Measurements from ENCODE around the gene LYPD5. TPM values are rescaled to one million over a fixed set of nuclear protein-coding genes. Genes with fewer than 3 reads are reported as not detected.
"Not testable (repeated sequence)": the region's sequence is repeated elsewhere in the genome, so short reads cannot be mapped to it uniquely, and the experiment has no call there.

The LYPD5 gene
- total RNA-seq, 1 experiment from 2014 or later: 2.1 TPM

GRCh38 chr19:43806401-43806800 is 4.2 kb upstream of the LYPD5 start:
- not testable (repeated sequence) for DNase-seq (ENCODE audit: low read depth)

DNA sequence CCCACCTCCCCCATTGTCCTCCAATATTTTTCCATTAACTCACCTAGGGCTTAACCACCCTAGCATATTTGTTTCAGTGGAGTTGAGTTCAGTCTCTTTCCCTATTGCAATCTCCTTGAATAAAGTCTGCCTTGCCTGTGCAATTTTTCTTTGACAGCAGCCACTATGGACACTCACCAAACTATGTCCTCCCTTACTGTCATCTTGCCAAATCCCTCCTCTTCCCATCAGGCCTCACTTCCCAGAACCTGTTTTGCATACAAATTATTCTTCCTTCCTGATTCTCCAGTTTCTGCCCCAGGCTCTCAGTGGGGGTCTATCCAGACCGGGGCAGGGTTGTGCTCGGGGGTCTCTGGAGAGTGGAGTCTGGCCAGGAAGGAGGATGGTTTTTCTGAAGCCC is 2.2 kb upstream of the LYPD5 start:
- DNase-seq (ENCODE audit: low read depth): peak; percentile 28

DNA sequence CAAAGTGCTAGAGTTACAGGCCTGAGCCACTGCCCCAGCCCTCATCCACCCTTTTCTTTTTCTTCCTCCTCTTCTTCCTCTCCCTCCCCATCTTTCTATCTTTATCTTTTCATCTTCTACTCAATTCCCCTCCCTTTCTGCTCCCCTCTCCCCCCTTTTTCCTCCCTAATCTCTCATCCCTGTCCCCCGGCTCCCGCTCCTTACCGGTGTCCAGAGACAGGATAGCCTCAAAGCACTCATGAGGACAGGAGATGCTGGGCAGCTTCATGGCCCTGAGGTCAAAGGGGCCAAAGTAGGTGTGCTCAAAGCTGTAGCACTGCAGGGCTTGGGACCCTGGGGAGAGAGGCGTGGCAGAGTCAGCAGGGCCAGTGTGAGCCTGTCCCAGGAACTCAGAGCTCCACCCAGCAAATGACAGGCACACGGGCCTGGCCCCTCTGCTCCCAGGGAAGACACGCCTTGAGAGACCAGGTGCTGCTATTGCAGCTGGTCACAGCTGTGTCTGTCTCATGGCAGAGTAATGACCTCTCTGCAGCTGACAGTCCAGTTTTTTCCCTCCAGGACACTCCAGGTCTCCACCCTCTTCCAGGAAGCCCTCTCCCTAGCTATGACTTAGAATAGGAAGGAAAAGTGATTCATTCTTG is 2.6 kb downstream of the LYPD5 start:
- peak; percentile 14 for DNase-seq (ENCODE audit: low read depth)

GRCh38 chr19:43798546-43799409 is 3.5 kb downstream of the LYPD5 start:
- DNase-seq (ENCODE audit: low read depth): peak; percentile 78

- no peak for DNase-seq (ENCODE audit: low read depth)
Measured at GRCh38 chr19:43798026-43798545, 4.2 kb downstream of the LYPD5 start.

- no peak for DNase-seq (ENCODE audit: low read depth)
Measured at GRCh38 chr19:43797556-43797955, 4.7 kb downstream of the LYPD5 start.

GRCh38 chr19:43797118-43797517 is 5.1 kb downstream of the LYPD5 start:
- DNase-seq (ENCODE audit: low read depth): no peak

GRCh38 chr19:43790587-43790986 is 11.7 kb downstream of the LYPD5 start:
- no peak for DNase-seq (ENCODE audit: low read depth)

DNA sequence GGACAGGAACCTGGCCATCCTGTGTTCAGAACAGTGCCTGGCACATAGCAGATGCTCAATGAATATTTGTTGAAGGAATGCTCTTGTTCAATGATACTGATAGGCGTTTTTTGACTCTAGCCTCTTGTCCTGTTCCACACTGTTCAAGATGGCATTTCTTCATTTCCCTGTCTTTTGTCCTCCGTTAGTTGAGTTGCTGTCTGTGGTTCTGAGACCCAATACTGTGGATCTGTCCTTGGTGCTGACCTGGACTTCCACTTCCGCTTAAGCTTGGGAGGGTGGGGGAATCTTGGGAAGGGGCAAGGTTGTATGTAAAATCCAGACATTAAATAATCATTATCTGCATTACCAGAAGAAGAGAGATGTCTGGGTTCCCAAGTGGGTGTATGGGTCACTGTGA is 13.2 kb downstream of the LYPD5 start:
- DNase-seq (ENCODE audit: low read depth): peak; percentile 44

DNA sequence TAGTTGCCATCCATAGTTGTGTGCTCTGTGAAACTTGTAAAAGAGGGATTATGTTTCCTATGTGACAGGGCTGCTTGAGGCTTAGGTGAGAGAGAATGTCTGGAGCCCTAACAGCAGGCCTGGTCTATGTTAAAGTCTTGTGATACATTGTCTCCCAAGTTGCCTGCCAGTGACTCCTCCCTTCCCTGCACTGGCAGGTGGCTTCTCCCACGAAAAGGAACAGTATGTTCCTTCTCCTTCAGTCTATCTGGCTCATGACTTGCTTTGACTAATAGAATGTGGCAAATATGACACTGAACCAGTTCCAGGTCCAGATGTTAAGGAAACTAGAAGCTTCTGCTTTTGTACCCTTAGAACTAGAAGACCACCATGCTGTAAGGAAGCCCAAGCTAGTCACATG is 15.6 kb downstream of the LYPD5 start:
- DNase-seq (ENCODE audit: low read depth): no peak

DNA sequence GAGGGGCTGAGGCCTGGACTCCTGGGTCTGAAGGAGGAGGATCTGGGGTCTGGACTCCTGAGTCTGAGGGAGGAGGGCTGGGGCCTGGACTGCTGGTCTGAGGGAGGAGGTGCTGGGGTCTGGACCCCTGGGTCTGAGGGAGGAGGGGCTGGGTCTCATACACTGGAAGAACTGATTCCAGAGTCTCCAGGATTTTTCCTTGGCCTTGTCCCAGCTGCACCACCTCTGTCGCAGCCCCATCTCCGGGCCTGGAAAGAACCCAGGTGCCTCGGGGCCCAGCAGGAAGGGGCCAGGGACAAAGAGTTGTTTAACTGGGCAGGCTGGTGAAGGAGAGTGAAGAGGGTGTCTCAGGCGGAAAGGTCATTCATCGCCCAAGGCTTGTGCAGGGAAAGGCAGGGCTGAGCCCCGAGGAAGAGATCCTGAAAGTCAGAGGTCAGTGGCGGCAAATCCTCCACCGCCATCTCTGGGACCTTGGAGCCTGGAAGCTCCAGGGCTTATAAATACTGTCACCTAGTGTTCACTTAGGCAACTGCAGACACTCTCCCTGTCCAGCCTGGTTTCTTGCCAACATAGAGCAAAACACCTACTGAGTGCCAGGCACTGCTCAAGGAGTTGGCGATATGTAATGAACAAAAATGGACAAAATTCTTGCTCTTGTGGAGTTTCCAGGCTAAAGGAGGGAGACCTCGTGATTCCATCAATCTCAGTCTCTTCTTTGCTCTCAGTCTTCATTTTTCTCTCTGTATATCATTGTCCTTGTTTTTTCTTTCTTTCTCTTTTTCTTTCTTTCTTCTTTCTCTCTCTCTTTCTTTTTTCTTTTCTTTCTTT is 17.1 kb downstream of the LYPD5 start:
- DNase-seq (ENCODE audit: low read depth): peak; percentile 89

GRCh38 chr19:43784241-43784980 is 17.8 kb downstream of the LYPD5 start:
- DNase-seq (ENCODE audit: low read depth): peak; percentile 95

DNA sequence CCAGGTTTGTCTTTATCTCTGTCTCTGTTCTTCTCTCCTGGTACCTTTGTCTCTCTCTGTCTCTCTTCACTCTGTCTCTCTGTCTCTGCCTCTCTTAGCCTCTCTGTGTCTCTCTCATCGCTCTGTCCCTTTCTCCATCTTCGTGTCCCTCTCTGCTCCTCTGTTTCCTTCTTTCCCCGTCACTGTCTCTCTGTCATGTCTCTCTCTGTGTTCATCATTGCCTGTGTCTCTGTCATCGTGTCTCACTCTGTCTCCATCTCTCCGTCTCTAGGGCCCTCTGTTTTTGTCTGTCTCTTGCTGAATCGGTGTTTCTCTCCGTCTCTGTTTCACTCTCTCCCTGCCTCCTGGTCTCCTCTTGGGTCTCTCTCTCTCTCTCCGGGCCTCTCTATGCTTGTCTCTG is 18.6 kb downstream of the LYPD5 start:
- no peak for DNase-seq (ENCODE audit: low read depth)

DNA sequence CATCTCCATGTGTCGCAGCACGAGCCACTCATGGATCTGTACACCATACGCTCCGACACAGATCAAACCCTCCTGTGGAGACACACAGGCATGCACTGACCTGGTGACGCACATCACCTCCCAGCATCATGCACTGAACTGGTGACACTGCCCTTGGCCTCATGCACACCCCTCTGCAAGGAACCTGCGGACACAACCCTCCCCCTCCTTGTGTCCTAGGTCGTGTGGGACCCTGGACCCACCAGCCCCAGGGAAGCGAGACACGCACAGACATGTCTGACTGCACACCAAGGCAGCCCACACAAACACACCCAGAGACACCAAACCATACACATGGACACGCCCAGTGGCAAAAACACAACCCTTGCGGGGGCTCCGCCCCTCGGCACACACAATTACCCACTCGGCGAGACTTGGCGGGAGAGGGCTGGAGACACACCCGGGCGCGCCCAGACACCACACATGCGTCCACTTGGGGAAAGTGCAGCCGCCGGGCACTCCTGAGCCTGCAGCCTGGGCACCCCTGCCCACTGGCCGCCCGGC is 19.5 kb downstream of the LYPD5 start:
- no peak for DNase-seq (ENCODE audit: low read depth)

DNA sequence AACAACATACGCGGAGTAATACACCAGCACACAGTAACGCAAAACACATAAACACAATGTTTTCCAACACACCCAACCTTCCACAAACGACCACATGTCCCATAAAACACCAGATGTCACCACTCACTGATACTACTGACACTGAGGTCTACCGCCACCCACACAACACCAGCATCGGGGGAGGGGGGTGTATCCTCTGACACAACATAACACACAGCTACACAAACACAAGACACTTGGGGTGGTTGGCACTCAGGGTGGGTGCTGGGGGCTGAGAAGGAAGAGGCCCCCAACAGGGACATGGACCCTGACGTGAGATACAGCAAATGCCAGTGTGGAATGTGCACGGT is 20.0 kb downstream of the LYPD5 start:
- DNase-seq (ENCODE audit: low read depth): no peak

DNA sequence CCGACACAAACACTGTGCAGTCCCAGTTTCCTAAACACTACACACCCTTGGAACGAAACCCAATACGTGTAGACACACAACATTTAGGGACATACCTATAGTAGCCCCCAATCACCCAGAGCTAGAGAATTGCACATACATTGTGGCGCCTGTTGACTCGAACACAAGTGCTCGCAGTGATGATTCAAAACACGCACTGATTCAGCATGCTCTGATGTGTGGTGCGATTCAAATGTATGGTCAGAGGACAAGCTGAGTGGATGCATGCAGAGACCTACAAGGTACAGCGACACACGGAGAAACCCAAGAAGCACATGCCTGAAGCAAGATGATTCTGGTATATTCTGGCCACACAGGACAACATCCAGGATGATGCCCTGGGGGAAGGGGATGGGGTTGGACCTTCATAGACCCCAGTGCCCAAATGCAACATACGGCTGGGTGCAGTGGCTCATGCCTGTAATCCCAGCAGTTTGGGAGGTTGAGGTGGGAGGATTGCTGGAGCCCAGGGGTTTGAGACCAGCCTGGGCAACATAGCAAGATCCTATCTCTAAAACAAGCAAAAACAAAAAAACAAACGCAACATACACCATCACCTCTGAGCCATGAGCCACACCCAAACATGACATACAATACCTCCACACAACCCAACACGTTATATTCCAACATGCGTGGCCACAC is 20.5 kb downstream of the LYPD5 start:
- no peak for DNase-seq (ENCODE audit: low read depth)

GRCh38 chr19:43780706-43781525 is 21.3 kb downstream of the LYPD5 start, which contains the start of gene KCNN4:
Gene KCNN4, minus strand, starts transcription at chr19:43780973. Its CDS starts 112 bp downstream, at chr19:43780861.
- peak; percentile 83 for DNase-seq (ENCODE audit: low read depth)

DNA sequence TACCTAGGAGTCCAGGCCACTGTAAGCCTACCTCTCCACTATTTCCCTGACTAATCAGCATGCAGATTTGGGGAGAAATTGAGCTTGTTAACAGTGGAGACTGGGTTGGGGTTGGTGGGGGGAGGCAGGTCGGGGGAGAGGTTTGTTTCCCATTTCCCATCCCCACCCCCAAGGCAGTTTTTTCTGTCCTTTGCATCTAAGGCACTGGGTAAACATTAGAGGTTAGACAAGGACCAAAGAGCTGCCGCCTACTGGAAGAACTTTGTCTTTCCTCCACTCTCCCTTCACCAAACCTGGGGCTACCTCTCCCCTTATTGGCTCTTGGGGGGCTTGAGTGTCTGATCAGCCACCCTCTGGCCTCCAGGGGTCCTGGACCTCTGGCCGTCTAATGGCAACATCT is 22.4 kb downstream of the LYPD5 start:
- peak; percentile 42 for DNase-seq (ENCODE audit: low read depth)

- DNase-seq (ENCODE audit: low read depth): no peak
Measured at GRCh38 chr19:43779147-43779819, 23.0 kb downstream of the LYPD5 start.
